ENCODE data around the gene GDI2. TPM values are rescaled to one million over a fixed set of nuclear protein-coding genes. Genes with fewer than 3 reads are reported as not detected.

Gene GDI2
- total and polyA plus RNA-seq, 4 donors: 103 to 190 (median 155) TPM

DNA sequence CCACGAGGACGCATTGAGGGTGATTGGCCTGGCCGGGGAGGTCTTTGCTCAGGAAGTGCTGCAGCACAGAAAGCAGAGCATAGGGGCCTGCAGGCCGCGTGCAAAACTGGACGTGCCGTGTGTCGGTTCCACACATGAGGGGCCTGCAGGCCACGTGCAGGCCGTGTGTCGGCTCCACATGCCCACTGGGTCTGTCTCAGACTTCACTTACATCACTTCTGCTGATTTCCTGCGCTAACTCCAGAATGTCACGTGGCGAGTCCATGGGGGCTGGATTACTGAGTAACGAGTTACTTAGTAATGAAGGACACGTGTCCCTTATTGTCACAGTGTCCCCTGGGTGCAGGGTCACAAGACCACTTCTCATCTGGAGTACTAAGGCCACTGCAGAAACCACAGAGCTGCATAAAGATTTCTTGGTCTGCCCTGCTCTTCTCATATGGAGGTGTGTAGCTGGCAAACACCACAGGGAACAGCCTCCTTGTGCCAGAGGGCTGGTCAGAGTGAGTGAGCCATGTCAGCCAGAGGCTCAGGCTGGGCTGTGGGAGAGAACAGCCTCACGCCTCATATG lies 60.8 kb downstream of the GDI2 start:
- Histone ChIP-seq H3K27ac (ENCODE audit: low read depth in 1 of 2, low read length in 2 of 2) (peak overlapping the region; percentile 87 to 89), H3K9me3 (ENCODE audit: control insufficient read depth in 4 of 4, low read length in 3 of 4) (no peaks in the 10 kb centered on the region), H3K36me3 (ENCODE audit: control insufficient read depth in 4 of 4, insufficient read depth in 3 of 4, low read depth in 1 of 4, low read length in 3 of 4) (peaks cover 4 to 23% (median 13%) of the 10 kb centered on the region in 4 donors), H3K4me1 (ENCODE audit: control insufficient read depth in 4 of 4, insufficient read depth in 4 of 4, low read length in 3 of 4) (peaks cover 0 to 7% (median 0%) of the 10 kb centered on the region in 4 donors), H3K27me3 (ENCODE audit: control insufficient read depth in 4 of 4, insufficient read depth in 4 of 4, low read length in 3 of 4) (no peaks in the 10 kb centered on the region), H3K9ac (ENCODE audit: low read depth in 1 of 2, low read length in 2 of 2) (peak overlapping the region in 1 of 2 donors; percentile 61), H3K4me3 (ENCODE audit: low read depth in 1 of 3, low read length in 3 of 3) (no peak overlapping the region)
- 61% methylated on average over 17 of the region's 17 CpGs for WGBS
- TF ChIP-seq FOXA1 (IDR thresholded peaks at IDR 0.05): peak; percentile 13
- peak; percentile 52 for TF ChIP-seq TAF1 (conservative IDR thresholded peaks at IDR 0.05)
- TF ChIP-seq, protein P1, sequence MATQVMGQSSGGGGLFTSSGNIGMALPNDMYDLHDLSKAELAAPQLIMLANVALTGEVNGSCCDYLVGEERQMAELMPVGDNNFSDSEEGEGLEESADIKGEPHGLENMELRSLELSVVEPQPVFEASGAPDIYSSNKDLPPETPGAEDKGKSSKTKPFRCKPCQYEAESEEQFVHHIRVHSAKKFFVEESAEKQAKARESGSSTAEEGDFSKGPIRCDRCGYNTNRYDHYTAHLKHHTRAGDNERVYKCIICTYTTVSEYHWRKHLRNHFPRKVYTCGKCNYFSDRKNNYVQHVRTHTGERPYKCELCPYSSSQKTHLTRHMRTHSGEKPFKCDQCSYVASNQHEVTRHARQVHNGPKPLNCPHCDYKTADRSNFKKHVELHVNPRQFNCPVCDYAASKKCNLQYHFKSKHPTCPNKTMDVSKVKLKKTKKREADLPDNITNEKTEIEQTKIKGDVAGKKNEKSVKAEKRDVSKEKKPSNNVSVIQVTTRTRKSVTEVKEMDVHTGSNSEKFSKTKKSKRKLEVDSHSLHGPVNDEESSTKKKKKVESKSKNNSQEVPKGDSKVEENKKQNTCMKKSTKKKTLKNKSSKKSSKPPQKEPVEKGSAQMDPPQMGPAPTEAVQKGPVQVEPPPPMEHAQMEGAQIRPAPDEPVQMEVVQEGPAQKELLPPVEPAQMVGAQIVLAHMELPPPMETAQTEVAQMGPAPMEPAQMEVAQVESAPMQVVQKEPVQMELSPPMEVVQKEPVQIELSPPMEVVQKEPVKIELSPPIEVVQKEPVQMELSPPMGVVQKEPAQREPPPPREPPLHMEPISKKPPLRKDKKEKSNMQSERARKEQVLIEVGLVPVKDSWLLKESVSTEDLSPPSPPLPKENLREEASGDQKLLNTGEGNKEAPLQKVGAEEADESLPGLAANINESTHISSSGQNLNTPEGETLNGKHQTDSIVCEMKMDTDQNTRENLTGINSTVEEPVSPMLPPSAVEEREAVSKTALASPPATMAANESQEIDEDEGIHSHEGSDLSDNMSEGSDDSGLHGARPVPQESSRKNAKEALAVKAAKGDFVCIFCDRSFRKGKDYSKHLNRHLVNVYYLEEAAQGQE (IDR thresholded peaks at IDR 0.05): no peak
- TF ChIP-seq, protein P2, sequence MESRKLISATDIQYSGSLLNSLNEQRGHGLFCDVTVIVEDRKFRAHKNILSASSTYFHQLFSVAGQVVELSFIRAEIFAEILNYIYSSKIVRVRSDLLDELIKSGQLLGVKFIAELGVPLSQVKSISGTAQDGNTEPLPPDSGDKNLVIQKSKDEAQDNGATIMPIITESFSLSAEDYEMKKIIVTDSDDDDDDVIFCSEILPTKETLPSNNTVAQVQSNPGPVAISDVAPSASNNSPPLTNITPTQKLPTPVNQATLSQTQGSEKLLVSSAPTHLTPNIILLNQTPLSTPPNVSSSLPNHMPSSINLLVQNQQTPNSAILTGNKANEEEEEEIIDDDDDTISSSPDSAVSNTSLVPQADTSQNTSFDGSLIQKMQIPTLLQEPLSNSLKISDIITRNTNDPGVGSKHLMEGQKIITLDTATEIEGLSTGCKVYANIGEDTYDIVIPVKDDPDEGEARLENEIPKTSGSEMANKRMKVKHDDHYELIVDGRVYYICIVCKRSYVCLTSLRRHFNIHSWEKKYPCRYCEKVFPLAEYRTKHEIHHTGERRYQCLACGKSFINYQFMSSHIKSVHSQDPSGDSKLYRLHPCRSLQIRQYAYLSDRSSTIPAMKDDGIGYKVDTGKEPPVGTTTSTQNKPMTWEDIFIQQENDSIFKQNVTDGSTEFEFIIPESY (IDR thresholded peaks at IDR 0.05): peak; percentile 36
- peak; percentile 37 for TF ChIP-seq FOXA2 (IDR thresholded peaks at IDR 0.05)
- TF ChIP-seq YY1 (IDR thresholded peaks at IDR 0.05): no peak
- TF ChIP-seq, protein P3, sequence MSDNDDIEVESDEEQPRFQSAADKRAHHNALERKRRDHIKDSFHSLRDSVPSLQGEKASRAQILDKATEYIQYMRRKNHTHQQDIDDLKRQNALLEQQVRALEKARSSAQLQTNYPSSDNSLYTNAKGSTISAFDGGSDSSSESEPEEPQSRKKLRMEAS (IDR thresholded peaks at IDR 0.05): peak; percentile 69
- no peak for TF ChIP-seq NR2F2 (IDR thresholded peaks at IDR 0.05)
- TF ChIP-seq EGR1 (IDR thresholded peaks at IDR 0.05; ENCODE audit: low read depth in 2 of 2): no peak
- TF ChIP-seq GABPA (IDR thresholded peaks at IDR 0.05 in 1 of 2, conservative IDR thresholded peaks at IDR 0.05 in 1 of 2): no peak
- TF ChIP-seq HNF4A (conservative IDR thresholded peaks at IDR 0.05): peak; percentile 59 to 64
- peak; percentile 68 to 71 for TF ChIP-seq RXRA (IDR thresholded peaks at IDR 0.05)
- TF ChIP-seq JUND (IDR thresholded peaks at IDR 0.05): peak; percentile 19 to 61
- TF ChIP-seq RAD21 (IDR thresholded peaks at IDR 0.05): peak in 1 of 2 donors; percentile 22
- TF ChIP-seq, protein P4, sequence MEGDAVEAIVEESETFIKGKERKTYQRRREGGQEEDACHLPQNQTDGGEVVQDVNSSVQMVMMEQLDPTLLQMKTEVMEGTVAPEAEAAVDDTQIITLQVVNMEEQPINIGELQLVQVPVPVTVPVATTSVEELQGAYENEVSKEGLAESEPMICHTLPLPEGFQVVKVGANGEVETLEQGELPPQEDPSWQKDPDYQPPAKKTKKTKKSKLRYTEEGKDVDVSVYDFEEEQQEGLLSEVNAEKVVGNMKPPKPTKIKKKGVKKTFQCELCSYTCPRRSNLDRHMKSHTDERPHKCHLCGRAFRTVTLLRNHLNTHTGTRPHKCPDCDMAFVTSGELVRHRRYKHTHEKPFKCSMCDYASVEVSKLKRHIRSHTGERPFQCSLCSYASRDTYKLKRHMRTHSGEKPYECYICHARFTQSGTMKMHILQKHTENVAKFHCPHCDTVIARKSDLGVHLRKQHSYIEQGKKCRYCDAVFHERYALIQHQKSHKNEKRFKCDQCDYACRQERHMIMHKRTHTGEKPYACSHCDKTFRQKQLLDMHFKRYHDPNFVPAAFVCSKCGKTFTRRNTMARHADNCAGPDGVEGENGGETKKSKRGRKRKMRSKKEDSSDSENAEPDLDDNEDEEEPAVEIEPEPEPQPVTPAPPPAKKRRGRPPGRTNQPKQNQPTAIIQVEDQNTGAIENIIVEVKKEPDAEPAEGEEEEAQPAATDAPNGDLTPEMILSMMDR (IDR thresholded peaks at IDR 0.05; ENCODE audit: low read depth, low read length, missing input control): no peak
- TF ChIP-seq HNF4G (IDR thresholded peaks at IDR 0.05): no peak
- peak; percentile 75 for TF ChIP-seq SP1 (IDR thresholded peaks at IDR 0.05)
- TF ChIP-seq, protein P5, sequence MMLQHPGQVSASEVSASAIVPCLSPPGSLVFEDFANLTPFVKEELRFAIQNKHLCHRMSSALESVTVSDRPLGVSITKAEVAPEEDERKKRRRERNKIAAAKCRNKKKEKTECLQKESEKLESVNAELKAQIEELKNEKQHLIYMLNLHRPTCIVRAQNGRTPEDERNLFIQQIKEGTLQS (IDR thresholded peaks at IDR 0.05): peak; percentile 54
- DNase-seq (ENCODE audit: low spot score): peak; percentile 46
